ENCODE results near the gene PILRB. TPM values are rescaled to one million over a fixed set of nuclear protein-coding genes. Genes with fewer than 3 reads are reported as not detected.

PILRB gene
- total RNA-seq, 1 experiment from 2014 or later = 73.2 TPM

- ATAC-seq (peak; percentile 71), DNase-seq (ENCODE audit: low read depth, low spot score) (no peak)
- TF ChIP-seq POLR2AphosphoS5 (IDR thresholded peaks at IDR 0.05; ENCODE audit: low read depth, low read length) = no peak
- TF ChIP-seq, protein P1, sequence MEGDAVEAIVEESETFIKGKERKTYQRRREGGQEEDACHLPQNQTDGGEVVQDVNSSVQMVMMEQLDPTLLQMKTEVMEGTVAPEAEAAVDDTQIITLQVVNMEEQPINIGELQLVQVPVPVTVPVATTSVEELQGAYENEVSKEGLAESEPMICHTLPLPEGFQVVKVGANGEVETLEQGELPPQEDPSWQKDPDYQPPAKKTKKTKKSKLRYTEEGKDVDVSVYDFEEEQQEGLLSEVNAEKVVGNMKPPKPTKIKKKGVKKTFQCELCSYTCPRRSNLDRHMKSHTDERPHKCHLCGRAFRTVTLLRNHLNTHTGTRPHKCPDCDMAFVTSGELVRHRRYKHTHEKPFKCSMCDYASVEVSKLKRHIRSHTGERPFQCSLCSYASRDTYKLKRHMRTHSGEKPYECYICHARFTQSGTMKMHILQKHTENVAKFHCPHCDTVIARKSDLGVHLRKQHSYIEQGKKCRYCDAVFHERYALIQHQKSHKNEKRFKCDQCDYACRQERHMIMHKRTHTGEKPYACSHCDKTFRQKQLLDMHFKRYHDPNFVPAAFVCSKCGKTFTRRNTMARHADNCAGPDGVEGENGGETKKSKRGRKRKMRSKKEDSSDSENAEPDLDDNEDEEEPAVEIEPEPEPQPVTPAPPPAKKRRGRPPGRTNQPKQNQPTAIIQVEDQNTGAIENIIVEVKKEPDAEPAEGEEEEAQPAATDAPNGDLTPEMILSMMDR (IDR thresholded peaks at IDR 0.05) = peak; percentile 29; the same call in 1 of the 2 replicates
- Histone ChIP-seq H3K4me1 (ENCODE audit: control insufficient read depth, insufficient read depth, low read length) (no peaks in the 10 kb centered on the region), H3K36me3 (ENCODE audit: control insufficient read depth, insufficient read depth, low read length) (no peaks in the 10 kb centered on the region), H3K27ac (ENCODE audit: low read length) (no peak overlapping the region), H3K9me3 (ENCODE audit: control insufficient read depth, insufficient read depth, low read depth, low read length) (no peaks in the 10 kb centered on the region), H3K27me3 (ENCODE audit: control insufficient read depth, insufficient read depth, low read length) (no peaks in the 10 kb centered on the region), H3K4me3 (ENCODE audit: low read depth in 2 of 2, low read length in 2 of 2) (no peak overlapping the region)
- intact Hi-C loops (cut with micrococcal nuclease; ENCODE audit: unreplicated experiment) = no loop called here
- POLR2A ChIA-PET = no interaction called here
- in situ Hi-C loops (cut with HindIII; ENCODE audit: low pct_unique_long_range_greater_than_20kb, low sequenced_read_pairs) = no loop called here
- CTCF ChIA-PET = interaction anchor here (0.9 kb wide), 1 partner anchor 23 kb away, joined by 3 read pairs; no protein-coding TSS in a partner anchor
- no TSS peak for BruUV-seq (replicated peaks)
Measured at GRCh38 chr7:100397315-100398081, 39.6 kb downstream of the PILRB start.

GRCh38 chr7:100398239-100398638, 40.3 kb downstream of the PILRB start:
- CTCF ChIA-PET = interaction anchor here (0.9 kb wide), 1 partner anchor 24 kb away, joined by 3 read pairs; no protein-coding TSS in a partner anchor
- no peaks in the 10 kb centered on the region for H3K27me3 ChIP-seq (ENCODE audit: control insufficient read depth, insufficient read depth, low read length)
- H3K36me3 ChIP-seq (ENCODE audit: control insufficient read depth, insufficient read depth, low read length) = no peaks in the 10 kb centered on the region
- TF ChIP-seq REST (IDR thresholded peaks at IDR 0.05; ENCODE audit: insufficient read depth in 1 of 2, low read depth in 2 of 2, low read length in 1 of 2) = no peak
- TF ChIP-seq POLR2AphosphoS5 (IDR thresholded peaks at IDR 0.05; ENCODE audit: low read depth, low read length) = no peak
- no peak for TF ChIP-seq SIN3A (IDR thresholded peaks at IDR 0.05; ENCODE audit: borderline replicate concordance, insufficient read depth, low read depth, low read length)
- no peak for TF ChIP-seq TCF7L2 (IDR thresholded peaks at IDR 0.05; ENCODE audit: low read depth, low read length)
- TF ChIP-seq, protein P1 (IDR thresholded peaks at IDR 0.05) = no peak
- DNase-seq (ENCODE audit: low read depth, low spot score) (no peak), ATAC-seq (no peak)
- H3K9me3 ChIP-seq (ENCODE audit: control insufficient read depth, insufficient read depth, low read depth, low read length) = no peaks in the 10 kb centered on the region
- intact Hi-C loops (cut with micrococcal nuclease; ENCODE audit: unreplicated experiment) = no loop called here
- in situ Hi-C loops (cut with HindIII; ENCODE audit: low pct_unique_long_range_greater_than_20kb, low sequenced_read_pairs) = no loop called here
- POLR2A ChIA-PET = no interaction called here
- no peak overlapping the region for H3K27ac ChIP-seq (ENCODE audit: low read length)
- no peaks in the 10 kb centered on the region for H3K4me1 ChIP-seq (ENCODE audit: control insufficient read depth, insufficient read depth, low read length)
- no TSS peak for BruUV-seq (replicated peaks)
- no peak overlapping the region for H3K4me3 ChIP-seq (ENCODE audit: low read depth in 2 of 2, low read length in 2 of 2)
